GM19035 (cell line): ENCODE data around the gene ZFHX3.
A peak's percentile ranks its signal among the peaks of the same experiment; 100 is the strongest.
"Not testable (repeated sequence)": the region's sequence is repeated elsewhere in the genome, so short reads cannot be mapped to it uniquely, and the experiment has no call there.

Experiments used
- ATAC-seq: cut with Tn5 transposase; IDR thresholded peaks from one replicate; pipeline ENCODE4 v1.9.1; 2021; ENCODE audit not compliant: unreplicated experiment

Gene ZFHX3

DNA sequence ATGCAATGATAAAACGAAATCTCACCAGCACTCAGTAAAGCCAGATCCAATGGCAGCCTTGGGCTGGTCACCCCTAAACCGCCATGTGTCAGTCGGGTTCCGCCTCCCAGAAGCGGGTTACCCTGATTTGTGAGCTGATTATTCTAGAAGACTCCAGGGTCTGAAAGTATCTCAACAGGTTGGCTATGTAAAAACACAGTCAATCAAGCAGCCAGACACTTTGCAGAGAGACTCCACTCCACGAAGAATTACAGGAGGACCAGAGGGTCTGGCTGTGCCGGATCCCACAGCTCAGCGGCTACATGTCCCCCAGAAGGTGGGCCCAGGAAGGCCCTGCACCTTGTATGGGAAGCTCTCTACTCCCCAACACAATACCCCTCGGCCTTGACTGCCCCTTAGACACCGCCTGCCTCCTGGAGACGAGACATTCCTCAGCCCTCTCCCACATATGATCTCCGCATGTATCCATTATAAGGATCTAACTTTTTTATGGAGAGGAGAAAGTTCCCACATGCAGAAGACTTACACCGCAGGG, 23.3 kb downstream of the ZFHX3 start:
- ATAC-seq: no peak

DNA sequence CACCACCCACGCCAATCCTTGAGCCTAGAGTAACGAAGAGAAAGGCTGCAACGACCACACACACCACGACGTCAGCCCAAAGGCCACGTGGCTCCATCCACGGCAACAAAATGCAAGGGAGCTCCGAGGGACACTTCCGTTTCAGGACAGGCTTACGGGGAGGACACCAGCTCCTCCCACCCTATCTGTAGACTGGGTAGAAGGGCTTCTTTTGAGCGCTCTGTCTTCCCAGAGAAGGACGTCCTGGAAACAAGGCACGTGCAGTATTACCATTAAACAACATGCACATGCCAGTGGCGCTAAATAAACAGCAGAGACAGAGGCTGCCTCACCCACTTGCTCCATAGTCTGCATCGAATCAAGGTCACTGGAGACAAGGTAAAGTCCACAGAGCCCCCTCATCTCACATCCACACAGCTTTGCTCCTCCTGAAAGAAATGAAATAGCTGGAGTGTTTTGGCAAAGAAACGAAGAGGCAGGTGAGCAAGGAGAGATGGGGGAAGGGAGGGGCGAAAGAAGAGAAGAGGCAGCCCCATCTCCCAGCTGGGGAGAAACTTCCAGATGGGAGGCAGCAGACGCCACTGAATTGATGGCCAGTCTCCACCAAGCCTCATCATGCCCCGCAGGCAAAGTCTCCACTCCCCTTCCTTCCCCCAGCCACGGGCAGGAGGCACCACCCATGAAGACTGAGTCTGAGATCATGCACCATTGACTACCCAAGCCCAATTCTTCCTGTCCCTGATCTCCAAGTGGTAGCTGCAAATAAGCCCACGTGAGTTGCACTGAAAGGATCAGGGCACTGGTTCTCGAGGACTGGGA, 24.0 kb downstream of the ZFHX3 start:
- ATAC-seq: no peak

DNA sequence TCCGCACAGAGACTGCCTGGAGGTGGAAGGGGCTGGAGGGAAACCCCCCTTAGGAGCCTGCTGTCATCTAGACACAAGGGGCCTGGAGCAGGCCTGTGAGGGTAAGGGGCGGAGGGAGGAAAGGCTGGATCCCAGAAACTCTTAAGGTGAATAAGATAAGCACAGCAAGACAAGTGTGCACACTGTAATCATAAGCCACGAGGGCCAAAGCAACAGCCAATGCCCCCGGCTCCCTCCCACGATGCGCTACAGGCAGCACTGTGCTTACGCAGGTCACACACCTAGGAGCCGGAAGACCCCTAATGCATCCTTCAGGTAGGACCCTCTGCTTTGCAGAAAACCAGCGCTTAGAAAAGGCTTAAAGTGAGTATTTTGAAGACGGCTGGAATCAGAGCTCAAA, 24.6 kb downstream of the ZFHX3 start:
- ATAC-seq: no peak

DNA sequence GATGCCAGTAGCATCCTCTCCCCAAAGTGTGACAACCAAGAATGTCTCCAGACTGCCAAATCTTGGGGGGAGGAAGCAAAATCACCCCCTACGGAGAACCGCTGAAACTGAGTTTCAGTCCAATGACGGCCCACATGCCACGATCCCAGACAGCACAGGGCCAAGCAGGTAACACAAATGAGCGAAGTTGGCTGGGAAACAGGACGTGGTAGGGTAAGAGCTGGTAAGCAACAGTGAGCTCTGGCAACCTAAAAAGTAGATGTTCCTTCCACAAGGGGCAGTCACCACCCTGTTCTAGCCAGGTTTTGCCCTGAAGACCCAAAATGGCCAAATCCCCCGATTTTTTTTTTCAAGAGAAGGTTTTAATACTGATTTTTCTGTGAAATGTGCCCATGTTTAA, 25.4 kb downstream of the ZFHX3 start:
- ATAC-seq: no peak

GRCh38 chr16:73021866-73022495, 25.9 kb downstream of the ZFHX3 start:
- no peak for ATAC-seq

- no peak for ATAC-seq
These were observed 27.5 kb downstream of the ZFHX3 start for GRCh38 chr16:73020409-73020884.

GRCh38 chr16:73019457-73020362, 28.2 kb downstream of the ZFHX3 start:
- no peak for ATAC-seq

- ATAC-seq: no peak
These were observed 29.0 kb downstream of the ZFHX3 start for GRCh38 chr16:73018821-73019456.

DNA sequence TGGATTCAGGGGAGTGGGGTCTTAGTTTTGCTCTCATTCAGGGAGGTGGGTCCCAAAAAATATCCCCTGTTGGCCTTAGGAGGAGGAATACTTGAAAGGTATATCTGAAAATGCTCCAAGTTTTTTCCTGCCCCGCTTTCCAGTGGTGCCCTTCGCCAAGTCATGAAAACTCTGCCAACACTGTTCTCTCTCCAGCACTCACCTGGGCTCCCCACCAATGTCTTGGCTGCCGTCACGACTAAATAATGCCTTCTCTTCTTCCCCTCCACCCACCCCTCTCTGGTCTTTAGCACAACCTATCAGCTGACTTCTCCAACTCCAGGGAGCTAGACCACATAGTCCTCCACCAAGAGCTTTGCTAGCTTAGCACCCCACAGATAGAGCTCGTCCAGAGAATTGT, 30.6 kb downstream of the ZFHX3 start:
- no peak for ATAC-seq

DNA sequence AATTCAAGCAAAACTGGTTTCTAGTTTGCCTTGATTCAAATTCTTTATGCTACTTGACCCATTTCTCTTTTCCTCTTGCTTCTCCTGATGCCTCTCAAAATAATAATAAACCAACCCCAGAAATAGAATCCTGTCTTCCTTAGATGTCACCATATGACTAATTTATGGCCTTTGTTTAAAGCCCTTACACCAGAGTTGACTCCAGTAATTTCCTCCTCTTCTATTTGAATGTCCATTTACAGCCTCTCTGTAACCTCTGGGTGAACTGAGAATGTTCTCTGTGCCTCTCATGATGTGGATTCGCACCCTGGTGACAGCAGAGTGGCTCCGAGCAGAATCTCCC, 31.5 kb downstream of the ZFHX3 start:
- ATAC-seq: peak; percentile 42

- peak; percentile 67 for ATAC-seq
These were observed 32.1 kb downstream of the ZFHX3 start for GRCh38 chr16:73015612-73016487.

GRCh38 chr16:73014768-73015167, 33.2 kb downstream of the ZFHX3 start:
- ATAC-seq: no peak

GRCh38 chr16:73013974-73014373, 34.0 kb downstream of the ZFHX3 start:
- ATAC-seq: no peak

GRCh38 chr16:73012341-73012740, 35.6 kb downstream of the ZFHX3 start:
- ATAC-seq: no peak

- ATAC-seq: no peak
These were observed 36.0 kb downstream of the ZFHX3 start for GRCh38 chr16:73011926-73012325.

DNA sequence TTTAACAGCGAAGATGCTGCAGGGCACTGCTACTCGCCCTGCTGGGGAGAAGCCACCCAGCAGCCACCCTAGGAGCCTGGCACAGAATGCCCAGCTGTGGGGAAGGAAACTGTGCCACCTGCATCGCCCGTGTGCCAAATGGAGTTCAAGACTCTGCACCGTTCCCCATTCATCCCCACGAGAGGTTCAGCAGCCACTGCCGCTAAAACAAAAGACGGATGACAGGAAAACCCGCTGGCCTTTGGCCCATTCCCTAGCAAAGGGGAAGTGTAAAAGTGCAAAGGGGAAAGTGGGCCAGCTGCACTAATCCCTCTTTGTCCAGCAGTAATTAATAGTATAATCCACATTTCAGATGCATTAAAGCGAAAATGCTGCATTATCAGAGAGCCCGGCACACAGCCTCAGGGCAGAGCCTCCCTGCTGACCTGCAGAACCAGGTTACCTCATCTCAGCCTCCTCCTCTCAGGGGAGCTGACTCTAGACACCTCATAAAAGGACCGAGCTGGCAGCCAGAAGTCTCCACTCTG, 37.7 kb downstream of the ZFHX3 start:
- no peak for ATAC-seq

- ATAC-seq: not testable (repeated sequence)
These were observed 38.2 kb downstream of the ZFHX3 start for GRCh38 chr16:73009710-73010109.

- no peak for ATAC-seq
These were observed 41.9 kb downstream of the ZFHX3 start for GRCh38 chr16:73006026-73006425.

DNA sequence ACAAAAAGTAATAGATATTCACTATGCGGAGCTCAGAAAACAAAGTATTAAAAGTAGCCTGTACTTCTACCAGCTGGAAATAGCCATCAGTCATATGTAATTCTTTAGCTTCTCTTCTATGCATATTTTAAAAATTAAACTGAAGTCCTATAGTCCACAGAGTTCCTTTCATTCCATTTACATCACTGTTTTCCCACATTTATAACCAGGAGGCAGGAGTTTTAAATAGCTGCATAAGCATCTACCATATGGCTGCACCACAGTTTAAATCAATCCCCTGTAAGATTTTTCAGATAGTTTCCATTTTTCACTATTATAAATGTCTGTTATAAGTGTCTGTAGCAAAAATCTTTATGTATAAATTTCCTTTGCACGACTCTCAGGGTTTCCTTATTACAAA, 45.1 kb downstream of the ZFHX3 start:
- no peak for ATAC-seq
